GM12878 (cell line): ENCODE data around the gene SLF2. TPM values are rescaled to one million over a fixed set of nuclear protein-coding genes. Genes with fewer than 3 reads are reported as not detected.

Experiments
- ATAC-seq: fragments of 200-7000 bp; cut with Tn5 transposase; 3 replicates; pipeline ENCODE4 v1.9.1; 2020; ENCODE audit warnings: mild to moderate bottlenecking, moderate library complexity
- BruUV-seq: library from RNA; stranded (reverse); fragments of 400-500 nt; replicated peaks from 2 replicates; lab custom pipeline; 2021; lab: Mats Ljungman, UMichigan
- CTCF ChIA-PET: fragments of 300-600 bp; sonication (Branson Sonifier 250); formaldehyde crosslinking; extraction: SDS; loops from one replicate; lab custom pipeline; 2021; ENCODE audit warnings: inconsistent platforms; lab: Yijun Ruan, JAX
- POLR2A ChIA-PET: fragments of 350-600 bp; formaldehyde crosslinking; extraction: SDS; loops from one replicate; lab custom pipeline; 2021; ENCODE audit warnings: inconsistent platforms; lab: Charles Lee
- RAD21 ChIA-PET: fragments of 300-600 bp; sonication (Branson Sonifier 250); formaldehyde crosslinking; loops from one replicate; lab custom pipeline; 2023; ENCODE audit warnings: antibody characterized with exemption; ENCODE audit not compliant: unreplicated experiment; lab: Charles Lee
- SMC1A ChIA-PET: fragments of 300-600 bp; sonication (Branson Sonifier 250); formaldehyde crosslinking; loops from one replicate; lab custom pipeline; 2023; ENCODE audit not compliant: unreplicated experiment, uncharacterized antibody; lab: Charles Lee
- DNase-seq: peaks from one replicate; pipeline ENCODE4 v3.0.0-alpha.2; 2011; ENCODE audit warnings: low read depth, low spot score
- FAIRE-seq: peaks from 3 replicates; lab custom pipeline; 2011; peaks lifted over from hg19 to GRCh38; lab: Jason Lieb, UNC
- H2AFZ ChIP-seq: 2 replicates; pipeline ENCODE4 v1.6.0; 2011; ENCODE audit warnings: low read depth, low read length, control low read depth; ENCODE audit not compliant: control insufficient read depth
- H3K27ac ChIP-seq: 2 replicates; pipeline ENCODE4 v1.5.1; 2011; ENCODE audit warnings: control low read depth; ENCODE audit not compliant: control insufficient read depth, insufficient read depth
- H3K27me3 ChIP-seq, 2 experiments: replicated peaks in 1 of 2; 2 replicates each; pipeline versions ENCODE4 v1.6.0 to v1.6.1; 2011; ENCODE audit warnings: low read length in 1 of 2; ENCODE audit not compliant: control insufficient read depth in 2 of 2, insufficient read depth in 2 of 2
- H3K36me3 ChIP-seq, 2 experiments: 2 replicates each; pipeline ENCODE4 v1.5.1; 2011; ENCODE audit warnings: low read length in 1 of 2; ENCODE audit not compliant: control insufficient read depth in 2 of 2, insufficient read depth in 2 of 2
- H3K4me1 ChIP-seq: 2 replicates; pipeline ENCODE4 v1.6.1; 2011; ENCODE audit warnings: mild to moderate bottlenecking, low read length, moderate library complexity, mixed read lengths; ENCODE audit not compliant: control insufficient read depth, insufficient read depth
- H3K4me2 ChIP-seq: 2 replicates; pipeline ENCODE4 v1.6.0; 2011; ENCODE audit warnings: control low read depth; ENCODE audit not compliant: control insufficient read depth, insufficient read depth
- H3K4me3 ChIP-seq: fragments of 200-600 bp; sonication (generic); 2 replicates; pipeline ENCODE4 v1.5.1; 2016
- H3K79me2 ChIP-seq: 2 replicates; pipeline ENCODE4 v1.6.0; 2011; ENCODE audit warnings: low read length; ENCODE audit not compliant: control insufficient read depth, insufficient read depth
- H3K9ac ChIP-seq: 2 replicates; pipeline ENCODE4 v1.8.0; 2011; ENCODE audit warnings: low read length, control low read depth, mixed read lengths; ENCODE audit not compliant: control insufficient read depth, insufficient read depth
- H3K9me3 ChIP-seq: replicated peaks from 3 replicates; pipeline ENCODE4 v1.5.1; 2011; ENCODE audit warnings: mild to moderate bottlenecking, low read length; ENCODE audit not compliant: control insufficient read depth, insufficient read depth
- H4K20me1 ChIP-seq: 2 replicates; pipeline ENCODE4 v1.6.0; 2011; ENCODE audit not compliant: control insufficient read depth, insufficient read depth
- BCL11A ChIP-seq: IDR thresholded peaks from 2 replicates; pipeline ENCODE4 v1.6.1; 2011; ENCODE audit warnings: low read depth, low read length
- CREM ChIP-seq: IDR thresholded peaks from 2 replicates; pipeline ENCODE4 v1.6.1; 2014; ENCODE audit warnings: antibody characterized with exemption, low read depth
- EGR1 ChIP-seq, 2 experiments: IDR thresholded peaks; 1 replicate in 1 of 2; 2 replicates in 1 of 2; pipeline ENCODE4 v1.6.1; 2011 to 2012; ENCODE audit warnings: low read depth in 2 of 2, low read length in 2 of 2, borderline replicate concordance in 1 of 2, mild to moderate bottlenecking in 1 of 2, moderate library complexity in 1 of 2
- FOS ChIP-seq: IDR thresholded peaks from 3 replicates; pipeline ENCODE4 v1.6.1; 2011; ENCODE audit warnings: borderline replicate concordance; ENCODE audit not compliant: insufficient read length; ENCODE audit errors: extremely low read depth
- KAT2A ChIP-seq: conservative IDR thresholded peaks from 2 replicates; pipeline ENCODE4 v1.6.1; 2011; ENCODE audit warnings: low read depth, low read length; ENCODE audit not compliant: control insufficient read depth
- MEF2A ChIP-seq: IDR thresholded peaks from 2 replicates; pipeline ENCODE4 v1.6.1; 2011; ENCODE audit warnings: low read depth, mild to moderate bottlenecking, low read length, moderate library complexity; ENCODE audit not compliant: insufficient read depth
- NBN ChIP-seq: fragments of 450-650 bp; IDR thresholded peaks from 2 replicates; pipeline ENCODE4 v1.6.1; 2016
- NFIC ChIP-seq: IDR thresholded peaks from 2 replicates; pipeline ENCODE4 v1.6.1; 2012; ENCODE audit warnings: low read depth, mild to moderate bottlenecking, inconsistent platforms, low read length, moderate library complexity
- NFXL1 ChIP-seq: fragments of 450-650 bp; IDR thresholded peaks from 2 replicates; pipeline ENCODE4 v1.6.1; 2017; ENCODE audit warnings: antibody characterized with exemption, mild to moderate bottlenecking, borderline replicate concordance
- POLR2AphosphoS2 ChIP-seq: IDR thresholded peaks from 2 replicates; pipeline ENCODE4 v1.6.1; 2011; ENCODE audit warnings: low read depth, mild to moderate bottlenecking, low read length, improper control_type of control experiment, moderate library complexity
- RCOR1 ChIP-seq: conservative IDR thresholded peaks from 2 replicates; pipeline ENCODE4 v1.6.1; 2012; ENCODE audit warnings: low read depth, low read length, improper control_type of control experiment
- RFX5 ChIP-seq: IDR thresholded peaks from 2 replicates; pipeline ENCODE4 v1.6.1; 2011; ENCODE audit warnings: low read depth, low read length, improper control_type of control experiment
- RUNX3 ChIP-seq: IDR thresholded peaks from 2 replicates; pipeline ENCODE4 v1.6.1; 2012; ENCODE audit warnings: low read length, inconsistent platforms
- TBL1XR1 ChIP-seq: IDR thresholded peaks from 2 replicates; pipeline ENCODE4 v1.6.1; 2012; ENCODE audit warnings: low read depth, low read length, improper control_type of control experiment
- WGBS: methylation state at CpG from one replicate; pipeline ENCODE4 v1.1.6; 2016; ENCODE audit warnings: low lambda C conversion rate; ENCODE audit not compliant: insufficient replicate concordance, insufficient coverage; ENCODE audit errors: missing lambda C conversion rate; 5-methylcytosine and 5-hydroxymethylcytosine counted together
- in situ Hi-C: fragments of 300-500 bp; cut with MboI; formaldehyde crosslinking; loops from 9 replicates; pipeline ENCODE4 v1.14.3; 2018; ENCODE audit warnings: mixed read lengths
- intact Hi-C: fragments of 100-400 bp; cut with micrococcal nuclease; formaldehyde crosslinking; loops from one replicate; pipeline ENCODE4 v1.14.2; 2022; ENCODE audit not compliant: unreplicated experiment
- polyA plus RNA-seq, 11 experiments: library from polyadenylated mRNA; depleted of rRNA in 4 of 11; unstranded in 6 of 11; stranded (reverse) in 5 of 11; fragments of >200 nt; fragmentation: Nextera tagmentation in 4 of 11; fragmentation: Illumina TruSeq in 1 of 11; extraction: Ambion mirVana in 4 of 11; extraction: Trizol in 1 of 11; gene quantifications; 1 replicate in 1 of 11; 2 replicates in 10 of 11; pipeline versions ENCODE4 v1.2.1 to v1.2.3, GENCODE V29; 2011 to 2016; ENCODE audit warnings: inconsistent platforms in 2 of 11, missing spikeins in 2 of 11, low read depth in 1 of 11
- total RNA-seq, 4 experiments: library from RNA; depleted of rRNA in 3 of 4; stranded (reverse); fragments of >200 nt in 3 of 4; fragmentation: Illumina TruSeq in 1 of 4; extraction: Trizol in 1 of 4; gene quantifications; 2 replicates each; pipeline versions ENCODE4 v1.2.1 to v1.2.3, GENCODE V29; 2013 to 2021
- TF ChIP-seq, protein P1 (sequence below): fragments of 450-650 bp; IDR thresholded peaks from 2 replicates; pipeline ENCODE4 v1.6.1; 2017; ENCODE audit warnings: mild to moderate bottlenecking, moderate library complexity
- TF ChIP-seq, protein P2 (sequence below): IDR thresholded peaks from 2 replicates; pipeline ENCODE4 v1.6.1; 2011; ENCODE audit warnings: low read depth, low read length, improper control_type of control experiment, borderline replicate concordance

Gene SLF2
- total and polyA plus RNA-seq, 10 of the 15 experiments (the other 5 are each of a cell fraction or from before 2014, with no cell fraction given) = 3.0 to 25.2 (median 17.9) TPM

DNA sequence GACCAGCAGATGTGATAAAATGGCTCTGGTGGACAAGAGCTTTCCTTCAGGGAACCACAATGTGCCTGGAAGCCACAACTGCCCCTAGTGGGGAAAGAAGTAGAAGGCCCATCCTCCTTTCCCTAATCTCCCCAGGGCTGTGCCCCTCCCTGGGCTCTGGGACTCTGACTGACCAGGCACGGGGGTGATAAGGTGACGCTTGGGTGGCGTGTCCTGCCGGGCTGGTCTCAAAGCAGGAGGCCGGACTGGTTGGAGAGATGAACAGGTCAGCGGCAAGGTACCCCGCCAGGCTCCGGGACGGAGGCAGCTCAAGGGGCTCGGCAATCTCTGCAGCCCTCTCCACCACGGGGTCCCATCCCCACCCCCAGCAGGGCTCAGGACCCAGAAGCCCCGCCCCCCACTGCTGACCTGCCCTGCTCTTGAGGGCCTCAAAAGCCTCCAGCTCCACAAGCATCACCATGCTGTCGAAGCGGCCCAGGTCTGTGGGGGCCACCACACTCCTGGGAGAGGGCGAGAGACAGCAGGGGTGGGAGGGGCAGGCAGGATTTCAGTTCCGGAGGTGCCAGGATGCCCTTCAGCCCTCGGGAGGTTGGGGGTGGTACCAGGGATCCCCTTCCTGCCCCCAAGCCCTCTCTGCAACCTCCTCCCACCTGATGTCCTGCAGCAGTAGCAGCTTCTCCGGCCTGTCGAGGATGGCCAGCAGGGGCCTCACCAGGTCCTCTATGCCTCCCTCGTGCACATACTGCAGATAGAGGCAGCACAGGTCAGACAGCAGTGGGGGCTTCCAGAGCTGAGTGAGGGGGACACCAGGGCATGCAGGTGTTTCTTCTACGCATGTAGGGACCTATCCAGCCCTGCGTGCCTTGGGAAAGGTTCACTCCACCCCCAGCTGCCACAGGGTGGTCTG is 99.0 kb downstream of the SLF2 start:
- Histone ChIP-seq H3K27ac (no peak overlapping the region), H3K79me2 (no peaks in the 10 kb centered on the region), H2AFZ (no peak overlapping the region), H4K20me1 (no peaks in the 10 kb centered on the region), H3K27me3 (peaks cover 2 to 5% of the 10 kb centered on the region in 2 experiments; a peak in 3 of 4 replicates), H3K4me3 (no peak overlapping the region), H3K9ac (no peak overlapping the region), H3K9me3 (no peaks in the 10 kb centered on the region), H3K4me2 (no peak overlapping the region), H3K36me3 (no peaks in the 10 kb centered on the region), H3K4me1 (peaks cover 3% of the 10 kb centered on the region; the same call in 1 of the 2 replicates)
- no TSS peak for BruUV-seq
- ChIA-PET SMC1A (interaction anchor here (1.6 kb wide), 1 partner anchor 14 kb away, joined by 6 read pairs; no protein-coding TSS in a partner anchor), RAD21 (interaction anchor here (1.1 kb wide), 1 partner anchor 13 kb away, joined by 3 read pairs; no protein-coding TSS in a partner anchor), CTCF (interaction anchor here (1.1 to 2.2 kb wide), 6 partner anchors 9 to 98 kb away, joined by 3 to 8 read pairs (median 4); partner anchors contain the start of gene LZTS2), POLR2A (interaction anchor here (0.5 kb wide), 1 partner anchor 1349 kb away, joined by 3 read pairs; no protein-coding TSS in a partner anchor)
- 48% methylated on average over 18 of the region's 22 CpGs for WGBS
- FAIRE-seq = no peak
- no peak for ATAC-seq
- intact Hi-C loops = no loop called here
- TF ChIP-seq CREM = no peak
- TF ChIP-seq NFIC = no peak
- TF ChIP-seq NBN = no peak
- no peak for TF ChIP-seq RFX5
- TF ChIP-seq RUNX3 = no peak
- TF ChIP-seq RCOR1 = no peak
- no peak for TF ChIP-seq EGR1 (IDR thresholded peaks at IDR 0.05; ENCODE audit: borderline replicate concordance in 1 of 2, low read depth in 2 of 2, low read length in 2 of 2)
- TF ChIP-seq BCL11A = no peak
- no peak for TF ChIP-seq TBL1XR1
- no peak for TF ChIP-seq POLR2AphosphoS2
- TF ChIP-seq, protein P1, sequence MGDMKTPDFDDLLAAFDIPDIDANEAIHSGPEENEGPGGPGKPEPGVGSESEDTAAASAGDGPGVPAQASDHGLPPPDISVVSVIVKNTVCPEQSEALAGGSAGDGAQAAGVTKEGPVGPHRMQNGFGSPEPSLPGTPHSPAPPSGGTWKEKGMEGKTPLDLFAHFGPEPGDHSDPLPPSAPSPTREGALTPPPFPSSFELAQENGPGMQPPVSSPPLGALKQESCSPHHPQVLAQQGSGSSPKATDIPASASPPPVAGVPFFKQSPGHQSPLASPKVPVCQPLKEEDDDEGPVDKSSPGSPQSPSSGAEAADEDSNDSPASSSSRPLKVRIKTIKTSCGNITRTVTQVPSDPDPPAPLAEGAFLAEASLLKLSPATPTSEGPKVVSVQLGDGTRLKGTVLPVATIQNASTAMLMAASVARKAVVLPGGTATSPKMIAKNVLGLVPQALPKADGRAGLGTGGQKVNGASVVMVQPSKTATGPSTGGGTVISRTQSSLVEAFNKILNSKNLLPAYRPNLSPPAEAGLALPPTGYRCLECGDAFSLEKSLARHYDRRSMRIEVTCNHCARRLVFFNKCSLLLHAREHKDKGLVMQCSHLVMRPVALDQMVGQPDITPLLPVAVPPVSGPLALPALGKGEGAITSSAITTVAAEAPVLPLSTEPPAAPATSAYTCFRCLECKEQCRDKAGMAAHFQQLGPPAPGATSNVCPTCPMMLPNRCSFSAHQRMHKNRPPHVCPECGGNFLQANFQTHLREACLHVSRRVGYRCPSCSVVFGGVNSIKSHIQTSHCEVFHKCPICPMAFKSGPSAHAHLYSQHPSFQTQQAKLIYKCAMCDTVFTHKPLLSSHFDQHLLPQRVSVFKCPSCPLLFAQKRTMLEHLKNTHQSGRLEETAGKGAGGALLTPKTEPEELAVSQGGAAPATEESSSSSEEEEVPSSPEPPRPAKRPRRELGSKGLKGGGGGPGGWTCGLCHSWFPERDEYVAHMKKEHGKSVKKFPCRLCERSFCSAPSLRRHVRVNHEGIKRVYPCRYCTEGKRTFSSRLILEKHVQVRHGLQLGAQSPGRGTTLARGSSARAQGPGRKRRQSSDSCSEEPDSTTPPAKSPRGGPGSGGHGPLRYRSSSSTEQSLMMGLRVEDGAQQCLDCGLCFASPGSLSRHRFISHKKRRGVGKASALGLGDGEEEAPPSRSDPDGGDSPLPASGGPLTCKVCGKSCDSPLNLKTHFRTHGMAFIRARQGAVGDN = no peak
- TF ChIP-seq, protein P2, sequence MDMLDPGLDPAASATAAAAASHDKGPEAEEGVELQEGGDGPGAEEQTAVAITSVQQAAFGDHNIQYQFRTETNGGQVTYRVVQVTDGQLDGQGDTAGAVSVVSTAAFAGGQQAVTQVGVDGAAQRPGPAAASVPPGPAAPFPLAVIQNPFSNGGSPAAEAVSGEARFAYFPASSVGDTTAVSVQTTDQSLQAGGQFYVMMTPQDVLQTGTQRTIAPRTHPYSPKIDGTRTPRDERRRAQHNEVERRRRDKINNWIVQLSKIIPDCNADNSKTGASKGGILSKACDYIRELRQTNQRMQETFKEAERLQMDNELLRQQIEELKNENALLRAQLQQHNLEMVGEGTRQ = no peak
- no peak for TF ChIP-seq KAT2A
- TF ChIP-seq NFXL1 = no peak
- TF ChIP-seq FOS = no peak
- no peak for TF ChIP-seq MEF2A
- in situ Hi-C loops = no loop called here
- no peak for DNase-seq
